Measurements from ENCODE around the gene TMEM52.

Gene TMEM52

GRCh38 chr1:1919304-1920056 lies 401 bp upstream of the TMEM52 start:
- in situ Hi-C loops (cut with MboI; ENCODE audit: low pct_unique_long_range_greater_than_20kb, low sequenced_read_pairs) = no loop called here
- DNase-seq = peak; percentile 99

- in situ Hi-C loops (cut with MboI; ENCODE audit: low pct_unique_long_range_greater_than_20kb, low sequenced_read_pairs) = no loop called here
- DNase-seq = no peak
Observed at GRCh38 chr1:1917995-1918900, 831 bp downstream of the TMEM52 start.

GRCh38 chr1:1917304-1917976 lies 1.6 kb downstream of the TMEM52 start:
- in situ Hi-C loops (cut with MboI; ENCODE audit: low pct_unique_long_range_greater_than_20kb, low sequenced_read_pairs) = no loop called here
- no peak for DNase-seq

GRCh38 chr1:1916851-1917251 lies 2.2 kb downstream of the TMEM52 start:
- in situ Hi-C loops (cut with MboI; ENCODE audit: low pct_unique_long_range_greater_than_20kb, low sequenced_read_pairs) = no loop called here

GRCh38 chr1:1915911-1916840 lies 2.9 kb downstream of the TMEM52 start:
- in situ Hi-C loops (cut with MboI; ENCODE audit: low pct_unique_long_range_greater_than_20kb, low sequenced_read_pairs) = no loop called here
- no peak for DNase-seq

More at GRCh38 chr1:1916851-1917251, 2.2 kb downstream of the TMEM52 start:
- DNase-seq = no peak

- no peak for DNase-seq
- in situ Hi-C loops (cut with MboI; ENCODE audit: low pct_unique_long_range_greater_than_20kb, low sequenced_read_pairs) = no loop called here
Observed at GRCh38 chr1:1914971-1915692, 3.9 kb downstream of the TMEM52 start, which contains the start of gene CALML6. CALML6 (plus strand) TSS chr1:1915260; CDS start chr1:1915281, 21 bp downstream.

- in situ Hi-C loops (cut with MboI; ENCODE audit: low pct_unique_long_range_greater_than_20kb, low sequenced_read_pairs) = no loop called here
- no peak for DNase-seq
Observed at GRCh38 chr1:1914101-1914970, 4.7 kb downstream of the TMEM52 start.

GRCh38 chr1:1911350-1912041 lies 7.6 kb downstream of the TMEM52 start:
- in situ Hi-C loops (cut with MboI; ENCODE audit: low pct_unique_long_range_greater_than_20kb, low sequenced_read_pairs) = no loop called here
- DNase-seq = no peak

GRCh38 chr1:1910651-1911331 lies 8.3 kb downstream of the TMEM52 start:
- DNase-seq = no peak
- in situ Hi-C loops (cut with MboI; ENCODE audit: low pct_unique_long_range_greater_than_20kb, low sequenced_read_pairs) = no loop called here

- in situ Hi-C loops (cut with MboI; ENCODE audit: low pct_unique_long_range_greater_than_20kb, low sequenced_read_pairs) = no loop called here
- DNase-seq = no peak
Observed at GRCh38 chr1:1910033-1910465, 9.0 kb downstream of the TMEM52 start.

GRCh38 chr1:1908506-1908791 lies 10.6 kb downstream of the TMEM52 start:
- in situ Hi-C loops (cut with MboI; ENCODE audit: low pct_unique_long_range_greater_than_20kb, low sequenced_read_pairs) = no loop called here
- no peak for DNase-seq

GRCh38 chr1:1907098-1907736 lies 11.9 kb downstream of the TMEM52 start:
- DNase-seq = peak; percentile 41
- in situ Hi-C loops (cut with MboI; ENCODE audit: low pct_unique_long_range_greater_than_20kb, low sequenced_read_pairs) = no loop called here

GRCh38 chr1:1906185-1907097 lies 12.6 kb downstream of the TMEM52 start:
- in situ Hi-C loops (cut with MboI; ENCODE audit: low pct_unique_long_range_greater_than_20kb, low sequenced_read_pairs) = no loop called here
- DNase-seq = peak; percentile 74

GRCh38 chr1:1903224-1903623 lies 15.9 kb downstream of the TMEM52 start:
- in situ Hi-C loops (cut with MboI; ENCODE audit: low pct_unique_long_range_greater_than_20kb, low sequenced_read_pairs) = no loop called here
- DNase-seq = no peak

All from KBM-7 (cell line).